ENCODE results near the gene AP2A1.

- no peak for TF ChIP-seq ISL1 (CRISPR knock-in tag; IDR thresholded peaks at IDR 0.05)
- TF ChIP-seq ZNF70 (CRISPR knock-in tag; IDR thresholded peaks at IDR 0.05), result no peak
Measured at GRCh38 chr19:49791776-49792445, 25.1 kb downstream of the AP2A1 start.

Data from SK-N-SH treated with all-trans-retinoic acid at 6 μM for 48 hours (cell line).